NCI-H2227 treated with DMSO at 0.1 percent for 48 hours (cell line): ENCODE measurements around the gene GABRG3.
"Not testable (repeated sequence)": the region's sequence is repeated elsewhere in the genome, so short reads cannot be mapped to it uniquely, and the experiment has no call there.

Source experiments
- DNase-seq: peaks from one replicate; lab custom pipeline; 2025; lab: John Stamatoyannopoulos, UW

Gene GABRG3

DNA sequence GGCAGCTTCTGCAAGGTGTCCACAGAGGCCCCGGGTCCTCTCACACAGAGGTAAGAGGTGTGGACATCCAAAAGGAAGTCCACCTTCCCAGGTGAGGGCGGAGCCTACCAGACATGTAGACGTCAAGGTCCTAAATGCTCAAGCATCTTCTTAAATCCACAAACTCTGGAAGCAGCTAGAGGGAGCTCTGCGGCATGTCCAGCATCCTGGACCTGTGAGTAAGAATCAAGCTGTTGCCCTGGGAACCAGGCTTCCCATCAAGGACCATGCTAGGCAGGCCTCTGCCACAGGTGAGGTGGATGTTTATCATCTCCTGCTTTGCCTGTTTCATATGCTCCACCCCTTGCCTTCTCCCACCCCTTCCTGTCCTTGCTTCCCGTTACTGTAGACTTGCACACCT lies 368.2 kb downstream of the GABRG3 start:
- DNase-seq, result no peak

DNA sequence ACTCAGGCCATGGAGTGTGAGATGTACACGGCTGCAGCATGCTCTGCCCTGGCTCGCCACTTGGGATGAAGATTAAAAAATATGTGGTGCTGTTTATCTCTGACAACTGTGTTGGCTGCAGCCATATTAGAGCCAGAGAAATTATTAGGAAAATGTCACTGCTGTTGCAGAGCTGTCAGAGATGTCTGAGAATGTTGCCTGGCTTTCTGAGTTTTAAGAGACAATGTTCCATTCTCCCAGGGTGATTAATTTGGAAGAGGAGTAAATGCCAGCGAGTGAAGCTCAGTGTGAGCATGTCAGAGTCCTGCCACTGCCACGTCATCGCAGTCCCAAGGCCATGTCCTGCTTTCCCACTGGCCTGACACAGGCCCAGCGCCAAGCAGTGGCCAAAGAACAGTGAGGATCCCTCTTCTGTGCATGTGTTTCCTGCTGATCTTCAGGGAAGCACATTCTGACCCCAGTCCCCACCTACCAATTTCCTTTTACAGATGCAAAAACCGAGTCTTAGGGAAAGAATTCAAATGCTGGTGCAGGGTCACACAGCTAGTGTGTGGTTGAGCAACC lies 370.9 kb downstream of the GABRG3 start:
- no peak for DNase-seq

DNA sequence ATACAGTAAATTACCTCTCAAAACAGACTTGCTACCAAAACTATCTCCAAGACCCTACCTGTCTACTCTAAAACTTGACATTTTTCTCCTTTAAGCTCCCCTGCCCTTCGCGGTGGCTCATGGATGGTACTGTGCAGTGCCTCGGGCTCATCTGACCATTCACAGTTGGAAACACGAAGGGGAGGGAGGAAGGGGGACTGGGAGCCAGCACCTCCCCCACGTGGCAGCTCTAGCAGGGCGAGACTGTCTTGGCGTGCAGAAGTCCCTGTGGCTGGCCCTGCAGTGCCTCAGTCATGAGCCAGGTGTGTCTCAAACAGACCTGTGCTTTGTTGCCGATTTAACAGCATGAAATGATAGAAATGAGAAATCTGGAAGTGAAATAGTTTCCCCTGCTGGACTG lies 372.0 kb downstream of the GABRG3 start:
- DNase-seq, result no peak

DNA sequence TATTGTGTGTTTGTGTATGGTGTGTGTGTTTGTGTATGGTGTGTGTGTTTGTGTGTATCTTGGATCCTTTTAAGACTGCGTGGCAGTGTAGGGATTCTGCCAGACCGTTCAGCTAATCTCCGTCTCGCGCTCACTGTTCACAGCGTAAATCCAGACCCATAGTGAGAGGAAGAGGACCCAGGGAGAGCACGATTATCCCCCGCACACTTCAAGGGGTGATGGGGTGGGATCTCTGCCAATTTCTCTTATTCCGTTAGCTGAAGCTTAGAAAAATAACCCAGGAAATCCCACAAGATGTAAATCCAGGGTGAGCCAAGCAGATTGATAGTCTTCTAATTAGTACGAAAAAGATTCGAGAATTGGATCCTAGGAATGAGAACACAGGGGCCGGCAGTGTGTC lies 381.2 kb downstream of the GABRG3 start:
- DNase-seq, result no peak

DNA sequence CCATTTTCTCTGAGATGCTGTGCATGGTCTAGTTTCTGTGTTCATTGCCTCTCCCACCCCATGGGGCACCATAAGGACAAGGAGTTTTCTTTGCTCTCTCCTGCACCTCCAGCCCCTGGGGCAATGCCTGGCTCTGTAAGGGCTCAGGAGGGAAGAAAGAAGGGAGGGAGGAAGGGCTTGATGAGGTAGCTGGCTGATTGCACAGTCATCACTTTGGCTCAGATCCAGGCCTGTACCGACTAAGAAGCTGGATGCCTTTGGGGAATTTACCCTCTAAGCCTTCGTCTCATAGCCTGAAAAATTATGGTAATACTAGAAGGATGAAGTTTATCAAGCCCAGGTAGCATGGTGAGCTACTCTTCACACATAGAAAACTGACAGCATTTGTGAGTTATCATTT lies 382.9 kb downstream of the GABRG3 start:
- peak; percentile 16 for DNase-seq

DNA sequence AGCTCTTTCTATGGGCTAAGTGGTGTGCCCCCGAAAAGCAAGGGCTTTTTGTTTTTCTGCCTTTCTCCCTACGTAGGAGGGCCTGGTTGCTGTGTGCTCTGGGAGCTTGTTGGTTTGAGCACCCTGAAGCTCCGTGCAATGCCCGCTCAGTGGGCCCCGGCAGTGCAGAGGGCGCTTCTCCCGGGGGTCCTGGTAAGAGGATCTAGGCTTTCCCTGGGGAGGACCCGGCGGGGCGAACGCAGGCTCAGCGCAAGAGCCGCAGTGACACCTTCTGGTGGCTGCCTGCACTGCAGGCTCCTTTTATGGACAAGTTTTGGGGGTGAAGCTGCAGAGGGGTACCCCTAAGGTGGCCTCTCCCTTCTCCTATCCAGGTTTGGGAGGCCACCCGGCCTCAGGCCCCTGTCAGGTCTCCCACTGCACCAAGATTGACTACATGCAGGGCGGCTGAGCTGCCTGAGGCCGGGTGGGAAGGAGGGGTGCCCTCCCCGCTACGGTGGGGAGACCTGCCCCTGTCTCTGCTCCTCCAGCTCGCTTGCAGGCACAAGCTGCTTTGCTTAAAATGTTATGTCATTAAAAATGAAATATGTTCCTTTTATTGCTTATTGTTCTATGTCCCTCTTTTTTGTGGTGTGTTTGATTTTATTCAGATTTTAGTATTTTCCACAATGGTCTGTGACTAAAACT lies 387.9 kb downstream of the GABRG3 start:
- no peak for DNase-seq

DNA sequence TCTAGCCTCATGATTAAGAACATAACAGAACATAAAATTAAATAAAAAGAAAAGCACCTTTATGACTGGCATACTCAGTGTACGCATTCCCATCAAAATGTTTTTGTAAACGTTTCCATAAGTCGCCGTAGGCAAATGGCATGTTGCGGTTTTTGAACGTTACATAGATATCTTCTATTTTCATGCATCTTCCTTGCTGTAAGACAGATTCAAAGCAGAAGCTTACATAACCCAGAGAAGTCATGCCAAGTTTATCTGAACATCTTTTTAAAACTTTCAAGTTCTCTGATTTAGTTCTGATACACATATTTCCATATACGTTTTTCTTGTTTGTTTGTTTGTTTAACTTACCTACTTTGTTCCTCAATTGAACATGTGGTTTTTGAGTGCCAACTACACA lies 388.6 kb downstream of the GABRG3 start:
- no peak for DNase-seq

DNA sequence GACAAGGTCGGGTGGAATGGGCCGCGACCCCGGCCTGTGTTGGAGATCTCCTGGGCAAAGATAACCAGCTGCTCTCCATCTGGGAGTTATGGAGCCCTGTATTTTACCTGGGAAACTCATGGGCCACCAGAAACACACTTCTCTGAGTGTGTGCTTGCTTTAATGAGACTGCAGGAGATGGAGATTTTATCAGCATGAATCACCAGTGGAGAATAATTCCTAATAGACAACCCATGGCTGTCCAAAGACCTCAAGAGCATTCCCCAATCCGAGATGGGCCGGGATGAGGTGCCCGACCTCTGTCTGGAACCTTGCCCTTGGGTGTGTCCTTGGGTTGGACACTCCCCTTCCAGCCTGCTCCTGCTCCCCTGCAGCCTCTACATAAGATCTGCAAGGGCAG lies 389.3 kb downstream of the GABRG3 start:
- DNase-seq, result no peak

DNA sequence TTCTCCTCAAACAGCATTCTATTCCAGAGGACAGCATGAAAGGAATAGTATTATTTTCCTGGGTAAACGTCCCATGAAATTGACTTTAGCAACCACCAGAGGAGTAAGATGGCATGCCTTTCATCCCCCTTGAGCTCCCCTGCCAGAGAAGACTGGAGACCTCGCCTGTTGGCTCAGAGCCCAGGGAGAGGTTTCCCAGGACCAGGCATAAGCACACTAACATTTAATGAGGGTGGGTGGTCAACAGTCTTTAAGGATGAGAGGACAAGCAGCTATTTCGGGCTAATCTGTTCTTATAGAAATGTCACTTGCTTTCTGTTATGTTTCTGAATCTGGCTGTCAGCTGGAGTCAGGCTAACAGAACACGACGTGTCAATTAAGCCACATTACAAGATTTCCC lies 390.5 kb downstream of the GABRG3 start:
- no peak for DNase-seq

DNA sequence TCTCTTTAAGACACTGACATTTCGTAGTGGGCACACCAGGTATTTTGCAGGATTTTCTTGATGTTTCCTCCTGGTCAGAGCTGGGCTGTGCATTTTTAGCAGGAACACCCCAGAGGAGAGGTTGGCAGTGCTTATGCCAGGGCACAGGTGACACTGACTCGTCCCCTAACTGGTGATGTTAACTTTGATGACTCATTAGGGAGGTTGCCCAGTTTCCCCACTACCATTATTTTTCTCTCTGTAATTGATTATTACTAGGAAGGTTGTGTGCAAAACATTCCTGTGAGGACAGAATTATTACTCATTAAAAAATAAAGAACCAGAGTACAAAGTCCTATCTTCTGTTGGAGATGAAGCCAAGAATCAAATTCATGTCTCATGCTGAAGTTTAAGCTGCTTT lies 394.5 kb downstream of the GABRG3 start:
- no peak for DNase-seq

DNA sequence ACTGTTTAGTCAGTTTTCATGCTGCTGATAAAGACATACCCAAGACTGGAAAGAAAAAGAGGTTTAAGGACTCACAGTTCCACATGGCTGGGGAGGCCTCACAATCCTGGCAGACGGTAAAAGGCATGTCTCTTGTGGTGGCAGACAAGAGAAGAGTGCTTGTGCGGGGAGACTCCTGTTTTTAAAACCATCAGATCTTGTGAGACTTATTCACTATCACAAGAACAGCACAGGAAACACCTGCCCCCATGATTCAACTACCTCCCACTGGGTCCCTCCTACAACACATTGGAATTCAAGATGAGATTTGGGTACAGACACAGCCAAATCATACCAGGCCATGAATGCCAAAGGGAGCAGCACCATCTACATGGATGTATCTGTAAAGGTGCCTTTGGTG lies 406.4 kb downstream of the GABRG3 start:
- DNase-seq, result not testable (repeated sequence)

DNA sequence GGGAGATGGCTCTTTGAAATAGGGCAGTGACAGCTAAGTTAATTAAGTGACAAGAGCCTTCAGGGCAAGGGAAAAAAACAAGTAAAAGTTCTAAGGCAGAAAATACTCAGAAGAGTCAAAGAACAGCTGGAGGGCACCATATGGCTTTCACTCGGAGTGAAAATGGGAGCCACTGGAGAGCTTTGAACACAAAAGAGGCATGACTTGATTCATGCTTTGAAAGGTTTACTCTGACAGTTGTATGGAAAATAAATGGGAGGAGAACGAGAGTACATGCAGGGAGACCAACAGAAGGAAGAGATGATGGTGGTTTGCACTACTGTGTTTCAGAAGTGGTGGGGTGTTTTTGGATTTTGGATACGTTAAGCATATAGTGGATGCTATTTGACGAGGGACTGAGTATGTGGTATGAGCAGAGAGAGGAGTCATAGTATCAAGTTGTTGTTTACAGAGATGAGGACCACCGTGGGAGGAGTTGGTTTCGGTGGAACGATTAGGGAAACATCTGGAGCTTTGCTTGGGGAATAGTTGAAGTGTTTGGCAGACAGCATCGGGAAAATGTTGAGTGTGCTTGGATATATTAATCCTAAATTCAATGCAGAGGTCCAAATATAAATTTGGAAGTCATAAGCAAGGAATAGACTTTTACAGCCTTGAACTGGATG lies 411.5 kb downstream of the GABRG3 start:
- no peak for DNase-seq

DNA sequence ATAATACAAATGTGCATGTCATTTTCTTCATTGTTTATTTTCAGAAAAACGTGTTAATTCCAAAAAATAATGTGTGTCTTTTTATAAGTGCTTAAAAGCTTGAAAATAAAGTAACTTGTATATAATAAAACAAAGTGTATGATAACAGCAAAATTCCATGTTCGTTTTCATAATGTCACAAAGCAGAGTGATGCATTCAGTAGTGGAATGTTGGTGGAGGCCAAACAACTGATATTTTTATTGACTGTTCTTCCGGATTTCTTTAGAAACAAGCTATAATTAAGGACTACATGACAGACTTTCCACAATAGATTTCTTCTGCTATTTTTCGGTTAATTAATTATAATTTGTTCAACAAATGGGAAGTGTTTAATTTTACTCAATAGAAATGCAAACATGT lies 412.7 kb downstream of the GABRG3 start:
- DNase-seq, result no peak

DNA sequence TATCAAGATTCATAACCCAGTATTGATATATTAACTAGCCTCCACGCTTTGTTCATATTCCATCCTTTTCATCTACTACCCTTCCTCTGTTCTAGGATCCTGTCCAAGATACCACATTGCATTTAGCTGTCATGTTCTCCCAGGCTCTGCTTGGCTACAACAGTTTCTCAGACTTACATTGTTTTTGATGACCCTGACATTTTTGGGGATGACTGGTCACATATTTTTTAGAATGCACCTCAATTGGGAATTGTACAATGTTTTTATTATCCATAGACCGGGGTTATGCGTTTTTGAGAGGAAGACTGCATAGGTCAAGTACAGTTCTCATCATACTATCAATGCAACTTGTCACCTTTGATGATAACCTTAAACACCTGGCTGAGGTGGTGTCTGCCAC lies 421.2 kb downstream of the GABRG3 start:
- DNase-seq, result no peak

DNA sequence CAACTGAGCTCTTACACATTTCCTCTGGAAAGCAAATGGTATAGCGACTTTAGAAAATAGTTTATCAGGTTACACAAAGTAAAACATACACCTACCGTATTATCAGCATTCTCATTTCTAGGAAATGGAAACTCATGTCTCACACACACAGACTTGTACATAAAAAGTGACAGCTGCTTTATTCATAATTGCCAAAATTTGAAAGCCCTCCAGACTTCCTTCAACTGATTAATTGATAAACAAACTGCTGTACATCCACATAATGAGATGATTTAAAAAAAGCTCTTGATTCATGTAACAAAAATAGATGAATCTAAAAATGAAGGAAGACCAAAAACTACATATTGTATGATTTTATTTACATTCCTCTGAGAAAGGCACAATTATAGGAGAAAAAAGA lies 425.5 kb downstream of the GABRG3 start:
- DNase-seq, result no peak

DNA sequence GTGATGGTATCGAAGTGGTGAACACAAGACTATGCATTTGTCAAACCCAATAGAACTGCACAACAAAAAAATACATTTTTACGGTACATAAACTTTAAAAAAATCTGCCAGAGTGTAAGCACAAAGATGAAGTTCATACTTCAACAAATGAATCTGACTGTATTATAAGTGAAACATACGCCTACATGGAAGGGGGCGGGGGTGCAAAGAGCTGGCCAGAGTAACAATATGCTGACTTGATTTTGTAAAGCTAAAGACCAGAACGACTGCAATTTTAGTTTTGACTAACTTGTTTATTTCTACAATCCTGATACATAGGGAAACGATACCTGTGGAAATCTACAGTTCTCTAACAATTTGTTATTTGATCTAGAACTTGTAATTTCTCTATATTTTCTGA lies 426.0 kb downstream of the GABRG3 start:
- DNase-seq, result no peak

DNA sequence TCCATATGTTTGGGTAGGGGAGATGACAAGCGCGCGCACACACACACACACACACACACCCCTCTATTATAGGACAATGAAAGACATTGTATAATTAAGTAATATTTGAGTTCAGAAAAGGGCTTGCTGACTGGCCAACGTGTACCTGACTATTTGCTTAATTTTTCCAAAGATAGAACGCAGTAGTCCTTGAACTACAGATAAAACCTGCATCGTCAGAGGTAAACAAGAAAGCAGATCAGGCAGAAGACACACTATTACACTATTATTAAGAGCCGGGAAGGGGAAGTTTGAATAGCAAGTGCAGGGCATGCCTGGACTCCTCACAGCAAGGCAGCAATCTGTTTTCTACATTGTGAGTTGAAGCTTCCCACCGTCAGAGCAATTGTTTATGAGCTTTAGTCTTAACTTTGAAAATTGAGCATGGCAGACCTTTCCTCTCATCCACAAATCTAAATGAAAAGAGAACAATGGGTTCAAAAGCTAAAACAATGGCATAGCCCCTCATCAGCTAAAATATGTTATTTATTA lies 427.7 kb downstream of the GABRG3 start:
- peak; percentile 82 for DNase-seq

DNA sequence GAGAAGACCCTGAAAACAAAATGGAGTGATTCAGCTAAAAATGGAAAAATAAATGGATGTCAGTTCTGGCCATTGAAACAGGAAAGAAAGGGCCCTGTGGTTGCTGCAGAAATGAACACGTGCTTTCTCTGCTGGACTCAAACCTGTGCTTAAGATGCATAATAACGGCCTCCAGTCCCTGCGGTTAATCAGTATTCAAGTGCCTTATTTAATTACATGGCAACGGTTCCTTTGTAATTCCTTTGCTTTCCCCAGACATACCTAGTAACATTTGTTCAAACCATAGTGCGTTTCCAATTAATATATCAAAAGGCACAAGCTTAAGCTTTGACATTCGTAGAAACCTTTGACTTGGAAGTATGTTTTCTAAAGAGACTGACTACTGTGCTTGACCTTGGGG lies 428.3 kb downstream of the GABRG3 start:
- peak; percentile 81 for DNase-seq

DNA sequence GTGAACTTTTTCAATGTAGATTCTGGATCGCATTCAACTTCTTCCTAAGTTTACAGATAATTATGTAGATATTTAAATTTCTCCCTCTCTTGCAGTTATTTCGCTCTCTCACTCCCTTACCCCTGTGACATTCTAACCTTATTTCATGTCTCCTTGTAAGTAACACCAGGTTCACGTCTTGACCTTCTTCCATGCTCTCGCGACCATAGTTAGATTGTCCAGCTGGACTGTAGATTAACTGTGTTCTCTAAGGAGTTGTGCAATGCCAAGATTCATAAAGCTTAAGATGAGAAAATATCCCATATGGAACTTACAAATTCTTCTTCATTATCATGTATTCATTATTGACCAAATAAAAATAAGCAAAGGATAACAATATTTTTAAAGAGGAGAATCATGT lies 430.5 kb downstream of the GABRG3 start:
- no peak for DNase-seq

DNA sequence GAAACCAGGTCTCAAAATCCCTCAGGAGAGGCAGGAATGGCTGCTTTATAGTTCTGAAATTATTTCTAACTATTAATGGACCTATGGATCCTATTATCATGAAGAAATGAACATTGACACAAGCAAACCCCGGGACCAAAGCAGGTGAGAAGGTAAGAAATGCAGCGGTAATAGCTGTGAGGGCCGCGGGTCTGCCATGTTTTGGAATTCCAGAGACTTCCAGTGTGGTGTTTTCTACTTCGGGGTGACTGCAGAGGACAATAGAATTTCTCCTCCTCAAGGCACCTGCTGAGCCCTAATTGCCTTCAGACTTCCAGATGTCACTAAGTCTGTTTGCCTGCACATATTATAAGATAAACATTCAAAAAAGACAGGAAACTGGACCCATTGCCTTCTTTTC lies 437.4 kb downstream of the GABRG3 start:
- no peak for DNase-seq

DNA sequence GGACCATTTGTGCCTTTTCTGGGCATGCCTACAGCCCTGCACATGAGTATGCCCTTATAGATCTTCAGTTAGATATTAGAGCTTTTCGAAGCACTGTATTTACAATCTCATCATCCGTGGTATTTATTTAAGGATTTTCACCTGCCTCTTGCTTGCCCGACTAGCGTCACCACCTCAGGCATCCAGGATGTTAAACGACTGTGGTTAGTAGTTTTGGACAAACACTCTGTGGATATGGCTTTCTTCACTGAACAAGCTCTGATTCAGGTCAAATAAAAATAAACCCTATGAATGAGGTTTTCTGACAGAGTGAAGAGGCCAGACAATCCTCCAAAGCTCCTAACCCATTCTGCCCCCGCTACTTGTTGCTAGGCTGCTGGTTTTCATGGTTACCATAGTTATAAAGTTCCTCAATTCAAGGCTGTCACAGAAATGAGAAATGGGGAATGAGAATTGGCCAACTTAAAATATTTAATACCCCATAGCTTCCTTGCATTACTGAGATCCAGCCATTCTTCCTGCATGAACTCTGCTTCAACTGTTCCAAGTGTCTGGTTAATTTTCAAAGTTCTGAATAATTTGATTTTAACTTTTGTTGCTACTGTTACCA lies 440.1 kb downstream of the GABRG3 start:
- no peak for DNase-seq

DNA sequence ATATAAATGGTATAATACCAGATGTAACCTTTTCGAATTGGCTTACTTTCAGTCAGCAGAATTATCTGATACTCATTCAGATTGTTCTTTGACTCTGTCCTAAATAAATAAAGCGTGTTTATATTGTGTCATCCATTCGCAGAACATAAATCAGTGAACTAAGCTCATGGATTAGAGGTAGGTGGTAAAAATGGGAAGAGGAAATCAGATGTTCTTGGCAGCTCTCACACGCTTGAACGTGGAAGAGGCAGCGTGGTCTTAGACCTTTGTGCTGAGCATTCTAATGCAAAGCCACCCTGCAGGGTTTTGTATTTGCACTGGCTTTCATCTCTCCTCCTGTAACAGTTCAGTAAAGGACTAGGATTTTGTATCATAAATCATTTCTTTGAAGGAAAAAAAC lies 441.4 kb downstream of the GABRG3 start:
- no peak for DNase-seq
